ENCODE data around the gene TP53TG5.

- no peak for TF ChIP-seq POLR2A (IDR thresholded peaks at IDR 0.05)
- TF ChIP-seq CTCF (IDR thresholded peaks at IDR 0.05): no peak
Observed at GRCh38 chr20:45391559-45391958, 13.4 kb upstream of the TP53TG5 start.

Data from Peyer's patch (tissue), 4 donors.